ENCODE data around the gene TGFBRAP1.

Gene TGFBRAP1

GRCh38 chr2:105220604-105221003 is 108.9 kb downstream of the TGFBRAP1 start:
- Histone ChIP-seq H3K27ac (replicated peaks) (no peak overlapping the region), H3K4me3 (replicated peaks; ENCODE audit: insufficient read depth, low read length) (no peak overlapping the region), H3K27me3 (ENCODE audit: insufficient read depth, poor library complexity, severe bottlenecking) (no peaks in the 10 kb centered on the region)
- TF ChIP-seq GABPA (IDR thresholded peaks at IDR 0.05; ENCODE audit: low read depth) (no peak), SPI1 (IDR thresholded peaks at IDR 0.05; ENCODE audit: borderline replicate concordance, low read depth) (no peak), REST (IDR thresholded peaks at IDR 0.05; ENCODE audit: insufficient replicate concordance, low read depth) (no peak), POLR2AphosphoS5 (IDR thresholded peaks at IDR 0.05; ENCODE audit: low read depth) (no peak), CTCF (IDR thresholded peaks at IDR 0.05; ENCODE audit: insufficient read depth, low read length) (no peak)
- DNase-seq (ENCODE audit: low read depth in 1 of 2, low spot score in 1 of 2), result no peak

GRCh38 chr2:105215586-105216192 is 113.8 kb downstream of the TGFBRAP1 start:
- no peak for DNase-seq (ENCODE audit: low read depth in 1 of 2, low spot score in 1 of 2)
- no peak for TF ChIP-seq REST (IDR thresholded peaks at IDR 0.05; ENCODE audit: insufficient replicate concordance, low read depth)
- TF ChIP-seq CTCF (IDR thresholded peaks at IDR 0.05; ENCODE audit: insufficient read depth, low read length), result no peak
- no peak for TF ChIP-seq SPI1 (IDR thresholded peaks at IDR 0.05; ENCODE audit: borderline replicate concordance, low read depth)
- no peak for TF ChIP-seq GABPA (IDR thresholded peaks at IDR 0.05; ENCODE audit: low read depth)
- no peak for TF ChIP-seq POLR2AphosphoS5 (IDR thresholded peaks at IDR 0.05; ENCODE audit: low read depth)
- H3K4me3 ChIP-seq (replicated peaks; ENCODE audit: insufficient read depth, low read length), result no peak overlapping the region
- H3K27me3 ChIP-seq (ENCODE audit: insufficient read depth, poor library complexity, severe bottlenecking), result no peaks in the 10 kb centered on the region
- H3K27ac ChIP-seq (replicated peaks), result no peak overlapping the region
